Gastroesophageal sphincter (tissue), 4 donors: ENCODE measurements around the gene MED1. TPM values are rescaled to one million over a fixed set of nuclear protein-coding genes. Genes with fewer than 3 reads are reported as not detected.

Source experiments
- ATAC-seq: fragments of 150-250 bp; one replicate; pipeline ENCODE4 v1.9.1; 2016; ENCODE audit warnings: mild to moderate bottlenecking, moderate library complexity
- H3K27ac ChIP-seq, 4 donors: fragments of 200-600 bp; sonication (generic) in 3 of 4; 1 replicate in 3 of 4; 2 replicates in 1 of 4; pipeline ENCODE4 v1.5.1; 2016 to 2019
- H3K27me3 ChIP-seq: fragments of 200-600 bp; sonication (generic); one replicate; pipeline ENCODE4 v1.5.1; 2019
- H3K36me3 ChIP-seq, 2 donors: fragments of 200-600 bp; sonication (generic); one replicate each; pipeline ENCODE4 v1.5.1; 2019; ENCODE audit warnings: control low read depth in 1 of 2
- H3K4me1 ChIP-seq, 3 donors: fragments of 200-600 bp; sonication (generic); 1 replicate in 2 of 3; 2 replicates in 1 of 3; pipeline ENCODE4 v1.5.1; 2016 to 2019; ENCODE audit warnings: control low read depth in 2 of 3
- H3K4me3 ChIP-seq, 2 donors: fragments of 200-600 bp; sonication (generic); one replicate each; pipeline ENCODE4 v1.5.1; 2019; ENCODE audit warnings: mild to moderate bottlenecking in 1 of 2, moderate library complexity in 1 of 2
- H3K9me3 ChIP-seq, 3 donors: fragments of 200-600 bp; sonication (generic); one replicate each; pipeline ENCODE4 v1.5.1; 2017 to 2019; ENCODE audit warnings: control low read depth in 2 of 3
- CTCF ChIP-seq, 4 experiments: fragments of 200-600 bp in 2 of 4; fragments of 450-650 bp in 2 of 4; sonication (generic) in 1 of 4; IDR thresholded peaks; one replicate each; pipeline ENCODE4 v1.5.1; 2017 to 2019; ENCODE audit warnings: antibody characterized with exemption in 4 of 4, mild to moderate bottlenecking in 2 of 4, moderate library complexity in 2 of 4
- EP300 ChIP-seq: sonication (generic); formaldehyde crosslinking; IDR thresholded peaks from one replicate; pipeline ENCODE4 v1.6.1; 2017; ENCODE audit warnings: antibody characterized with exemption, mild to moderate bottlenecking
- POLR2A ChIP-seq, 2 donors: fragments of 450-650 bp; IDR thresholded peaks; one replicate each; pipeline ENCODE4 v1.6.1; 2017; ENCODE audit warnings: antibody characterized with exemption in 2 of 2, mild to moderate bottlenecking in 2 of 2, moderate library complexity in 1 of 2
- POLR2AphosphoS5 ChIP-seq: sonication (generic); formaldehyde crosslinking; IDR thresholded peaks from one replicate; pipeline ENCODE4 v1.6.1; 2017; ENCODE audit warnings: antibody characterized with exemption
- WGBS, 2 donors: methylation state at CpG; one replicate each; pipeline ENCODE4 v1.1.5; 2018; ENCODE audit warnings: low coverage in 1 of 2; 5-methylcytosine and 5-hydroxymethylcytosine counted together
- total RNA-seq, 4 donors: library from RNA; depleted of rRNA; stranded (reverse); fragments of >200 nt; gene quantifications; one replicate each; pipeline ENCODE4 v1.1.0, GENCODE V29; 2016

MED1 gene
- total RNA-seq, 4 donors from 2014 or later, result 19.9 to 31.1 (median 25.1) TPM

DNA sequence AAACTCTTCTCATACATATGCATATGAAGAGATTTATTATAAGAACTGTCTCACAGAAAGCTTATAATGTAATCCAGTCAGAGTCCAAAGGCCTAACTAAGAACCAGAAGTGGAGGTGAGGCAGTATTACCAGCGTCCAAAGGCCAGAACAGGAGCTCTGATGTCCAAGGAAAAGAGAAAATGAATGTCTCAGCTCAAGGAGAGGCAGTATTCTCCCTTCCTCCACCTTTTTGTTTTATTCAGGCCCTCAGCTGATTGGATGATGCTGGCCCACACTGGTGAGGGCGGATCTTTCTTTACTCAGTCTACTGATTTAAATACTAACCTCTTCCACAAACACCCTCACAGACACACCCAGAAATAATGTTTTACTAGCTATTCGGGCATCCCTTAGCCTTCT is 93.1 kb downstream of the MED1 start:
- H3K27me3 ChIP-seq, result no peaks in the 10 kb centered on the region
- peaks cover 0 to 10% (median 3%) of the 10 kb centered on the region in 3 donors for H3K4me1 ChIP-seq
- no peaks in the 10 kb centered on the region for H3K9me3 ChIP-seq
- no peak overlapping the region for H3K4me3 ChIP-seq
- 65 to 80% methylated on average over 3 of the region's 3 CpGs for WGBS, 2 donors
- no peaks in the 10 kb centered on the region for H3K36me3 ChIP-seq
- ATAC-seq, result no peak
- TF ChIP-seq POLR2AphosphoS5 (no peak), EP300 (no peak), POLR2A (IDR thresholded peaks at IDR 0.05) (no peak), CTCF (IDR thresholded peaks at IDR 0.05) (no peak)
- H3K27ac ChIP-seq, result no peak overlapping the region

- 83 to 88% methylated on average over 8 of the region's 8 CpGs for WGBS, 2 donors
- TF ChIP-seq CTCF (IDR thresholded peaks at IDR 0.05) (no peak), EP300 (no peak), POLR2AphosphoS5 (no peak), POLR2A (IDR thresholded peaks at IDR 0.05) (no peak)
- peaks cover 0 to 15% (median 3%) of the 10 kb centered on the region in 3 donors for H3K4me1 ChIP-seq
- H3K9me3 ChIP-seq, result no peaks in the 10 kb centered on the region
- H3K36me3 ChIP-seq, result no peaks in the 10 kb centered on the region
- no peak overlapping the region for H3K27ac ChIP-seq
- ATAC-seq, result no peak
- no peak overlapping the region for H3K4me3 ChIP-seq
- H3K27me3 ChIP-seq, result no peaks in the 10 kb centered on the region
Observed at GRCh38 chr17:39357488-39357887, 93.6 kb downstream of the MED1 start.

Other genes starting within 250 kb of the MED1 start
- gene STAC2, start 225.3 kb downstream of the MED1 start, total RNA-seq, result under 1 TPM in 2 of 4 donors, not detected in 2; 0.13 to 0.57 TPM
- gene FBXL20, start 49.6 kb downstream of the MED1 start, total RNA-seq, result 10 to 100 TPM; 16.8 to 25.9 (median 21.5) TPM
- 10 to 100 TPM; 29.9 to 47.3 (median 38.2) TPM for gene CDK12, start 10.2 kb upstream of the MED1 start, total RNA-seq
- not detected for gene NEUROD2, start 156.7 kb upstream of the MED1 start, total RNA-seq
- gene PPP1R1B, start 175.7 kb upstream of the MED1 start, total RNA-seq, result 10 to 100 TPM in 1 of 4 donors, 1 to 10 TPM in 3; 2.7 to 12.2 (median 8.6) TPM
- gene STARD3, start 185.9 kb upstream of the MED1 start, total RNA-seq, result 10 to 100 TPM; 24.5 to 41.4 (median 27.5) TPM
- 1 to 10 TPM in 3 of 4 donors, under 1 TPM in 1; 0.25 to 3.6 (median 1.5) TPM for gene TCAP, start 214.1 kb upstream of the MED1 start, total RNA-seq
- 10 to 100 TPM in 1 of 4 donors, 1 to 10 TPM in 3; 6.7 to 11.7 (median 7.5) TPM for gene PNMT, start 217.2 kb upstream of the MED1 start, total RNA-seq
- gene PGAP3, start 236.8 kb upstream of the MED1 start, total RNA-seq, result 10 to 100 TPM in 3 of 4 donors, 1 to 10 TPM in 1; 9.9 to 13.6 (median 11.1) TPM
- gene ERBB2, start 248.8 kb upstream of the MED1 start, total RNA-seq, result 10 to 100 TPM; 43.3 to 60.8 (median 48.2) TPM